ENCODE data around the gene IDUA.
"Not testable (repeated sequence)": the region's sequence is repeated elsewhere in the genome, so short reads cannot be mapped to it uniquely, and the experiment has no call there.

The IDUA gene

DNA sequence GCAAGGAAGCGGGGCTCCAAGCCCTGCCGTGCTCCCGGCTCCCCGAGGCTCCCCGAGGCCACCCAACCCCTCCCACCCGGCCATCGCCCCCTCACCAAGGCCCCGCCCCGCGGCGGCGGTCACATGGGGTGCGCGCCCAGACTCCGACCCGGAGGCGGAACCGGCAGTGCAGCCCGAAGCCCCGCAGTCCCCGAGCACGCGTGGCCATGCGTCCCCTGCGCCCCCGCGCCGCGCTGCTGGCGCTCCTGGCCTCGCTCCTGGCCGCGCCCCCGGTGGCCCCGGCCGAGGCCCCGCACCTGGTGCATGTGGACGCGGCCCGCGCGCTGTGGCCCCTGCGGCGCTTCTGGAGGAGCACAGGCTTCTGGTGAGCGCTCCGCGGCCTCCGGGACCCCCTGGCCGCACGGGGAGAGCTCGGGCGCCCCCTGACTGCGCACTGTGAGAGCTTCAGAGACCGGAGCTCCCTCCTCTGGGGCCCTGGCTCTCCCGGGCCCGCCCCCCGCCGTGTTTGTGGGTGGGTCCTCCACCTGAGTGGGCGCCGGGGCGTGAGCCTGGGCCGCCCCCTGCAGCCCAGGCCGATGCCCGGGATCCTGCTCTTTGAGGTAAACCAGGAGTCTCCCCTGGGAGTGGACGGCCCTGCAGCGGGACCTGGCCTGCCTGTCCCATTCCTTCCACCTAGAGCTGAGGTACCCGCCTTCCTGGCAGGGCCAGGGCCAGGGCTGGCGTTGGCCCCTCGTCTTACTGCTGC lies at the start of gene IDUA:
Gene IDUA, plus strand, starts transcription at position 166 of the 745 bp plus-strand sequence. Its CDS starts 41 bp downstream, at position 207.
- DNase-seq: no peak

DNA sequence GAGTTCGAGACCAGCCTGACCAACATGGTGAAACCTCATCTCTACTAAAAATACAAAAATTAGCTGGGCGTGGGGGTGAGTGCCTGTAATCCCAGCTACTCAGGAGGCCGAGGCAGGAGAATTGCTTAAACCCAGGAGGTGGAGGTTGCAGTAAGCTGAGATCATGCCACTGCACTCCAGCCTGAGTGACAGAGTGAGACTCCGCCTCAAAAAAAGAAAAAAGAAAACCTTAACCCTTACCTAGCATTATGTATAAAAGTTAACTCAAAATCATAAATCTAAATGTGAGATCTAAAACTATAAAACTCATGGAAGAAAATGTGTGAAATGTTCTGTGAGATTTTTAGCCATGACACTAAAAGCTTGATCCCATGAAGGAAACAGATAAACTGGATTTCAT lies 47.3 kb upstream of the IDUA start:
- DNase-seq: not testable (repeated sequence)

DNA sequence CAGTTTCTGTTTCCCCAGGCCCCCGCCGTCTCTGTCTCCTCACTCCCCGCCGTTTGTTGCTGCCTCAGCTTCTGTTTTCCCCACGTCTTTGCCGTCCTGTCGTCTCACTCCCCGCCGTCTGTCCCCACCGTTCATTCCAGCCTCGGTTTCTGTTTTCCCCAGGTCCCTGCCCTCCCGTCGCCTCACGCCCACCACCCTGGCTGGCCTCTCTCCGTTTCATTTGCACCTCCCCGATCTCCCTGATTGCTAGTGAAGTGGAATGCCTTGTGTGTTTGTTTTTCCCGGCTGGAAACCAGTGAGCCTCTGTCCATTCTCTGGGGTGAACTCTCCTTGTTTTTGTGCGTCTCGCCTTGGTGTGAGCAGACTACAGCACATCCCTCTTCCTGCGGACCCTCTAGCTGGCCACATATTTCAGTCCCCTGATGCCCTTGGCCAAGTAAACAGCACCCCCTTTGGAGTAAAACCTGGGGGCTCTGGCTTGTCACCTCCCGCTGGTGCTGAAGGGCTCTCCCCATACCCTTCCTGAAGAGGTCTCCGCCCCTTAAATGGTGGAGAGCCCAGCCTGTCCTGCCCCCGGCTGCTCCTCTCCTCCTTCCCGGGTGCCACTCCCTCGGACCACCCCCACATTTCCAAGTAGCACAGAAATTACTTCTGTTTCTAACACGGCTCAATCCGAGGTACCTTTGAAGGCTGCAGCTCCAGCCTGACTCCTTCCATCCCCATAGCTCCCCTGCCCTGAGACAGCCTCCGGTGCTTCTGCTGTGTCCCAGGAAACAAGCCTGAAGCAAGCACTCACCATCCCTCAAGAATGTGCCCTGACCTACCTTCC lies 41.4 kb upstream of the IDUA start:
- DNase-seq: no peak

DNA sequence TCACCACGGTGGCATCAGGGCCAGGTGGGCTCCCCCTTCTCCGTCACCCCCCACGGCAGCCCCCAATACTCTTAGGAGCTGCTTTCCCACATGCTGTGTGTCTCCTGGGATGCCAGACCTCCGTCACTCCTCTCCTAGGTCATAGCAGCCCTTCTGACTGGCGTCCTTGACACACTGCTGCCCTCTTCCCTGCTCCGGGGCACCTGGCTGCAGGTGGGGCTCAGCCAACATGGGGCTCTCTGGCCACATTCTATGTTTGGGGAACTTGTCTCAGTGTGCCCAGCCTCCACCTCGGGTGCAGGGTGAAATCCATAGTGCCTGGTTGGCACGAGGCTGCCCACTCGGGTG lies 40.8 kb upstream of the IDUA start:
- no peak for DNase-seq

DNA sequence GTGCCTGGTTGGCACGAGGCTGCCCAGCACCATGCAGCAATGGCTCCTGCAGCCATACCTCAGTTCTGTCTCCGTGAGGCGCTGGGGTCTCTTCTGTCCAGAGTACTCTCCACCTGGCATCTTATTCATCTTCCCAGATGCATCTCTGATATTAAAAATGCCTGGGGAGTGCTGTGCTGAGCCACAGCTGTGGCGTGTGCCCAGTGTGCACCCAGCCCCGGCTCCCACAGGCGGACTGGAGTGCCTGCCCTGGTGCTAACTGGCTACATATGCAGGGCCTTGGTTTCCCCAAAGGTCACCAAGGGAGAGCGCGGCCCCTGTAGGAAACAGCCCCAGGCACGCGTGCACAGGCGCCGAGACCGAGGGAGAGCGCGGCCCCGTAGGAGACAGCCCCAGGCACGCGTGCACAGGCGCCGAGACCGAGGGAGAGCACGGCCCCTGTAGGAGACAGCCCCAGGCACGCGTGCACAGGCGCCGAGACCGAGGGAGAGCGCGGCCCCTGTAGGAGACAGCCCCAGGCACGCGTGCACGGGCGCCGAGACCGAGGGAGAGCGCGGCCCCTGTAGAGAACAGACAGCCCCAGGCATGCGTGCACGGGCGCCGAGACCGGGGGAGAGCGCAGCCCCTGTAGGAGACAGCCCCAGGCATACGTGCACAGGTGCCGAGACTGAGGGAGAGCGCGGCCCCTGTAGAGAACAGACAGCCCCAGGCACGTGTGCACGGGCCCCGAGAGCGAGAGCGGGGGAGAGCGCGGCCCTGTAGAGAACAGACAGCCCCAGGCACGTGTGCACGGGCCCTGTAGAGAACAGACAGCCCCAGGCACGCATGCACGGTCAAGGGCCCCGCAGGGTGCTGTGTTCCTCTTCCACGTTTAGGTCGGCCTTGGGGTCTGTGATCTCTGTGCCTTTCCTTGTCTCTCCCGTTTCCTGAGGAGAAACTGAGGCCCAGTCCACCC lies 40.0 kb upstream of the IDUA start:
- no peak for DNase-seq

DNA sequence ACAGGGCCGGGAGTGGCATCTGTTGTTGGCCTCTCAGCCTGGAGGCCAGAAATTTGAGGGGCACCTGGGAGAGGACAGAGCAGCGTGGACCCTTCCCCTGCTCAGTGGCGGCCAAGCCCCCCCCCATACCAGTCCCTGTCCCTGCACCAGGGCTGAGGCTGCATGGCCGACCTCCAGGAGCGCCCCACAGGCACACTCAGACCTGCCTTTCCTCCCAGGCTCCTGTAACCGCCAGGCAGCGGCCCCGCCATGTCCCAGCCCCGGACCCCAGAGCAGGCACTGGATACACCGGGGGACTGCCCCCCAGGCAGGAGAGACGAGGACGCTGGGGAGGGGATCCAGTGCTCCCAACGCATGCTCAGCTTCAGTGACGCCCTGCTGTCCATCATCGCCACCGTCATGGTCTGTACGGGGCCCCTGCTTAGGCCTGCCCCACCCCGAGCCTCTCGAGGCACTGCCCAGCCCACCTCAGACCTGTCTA lies 39.3 kb upstream of the IDUA start:
- DNase-seq: no peak

DNA sequence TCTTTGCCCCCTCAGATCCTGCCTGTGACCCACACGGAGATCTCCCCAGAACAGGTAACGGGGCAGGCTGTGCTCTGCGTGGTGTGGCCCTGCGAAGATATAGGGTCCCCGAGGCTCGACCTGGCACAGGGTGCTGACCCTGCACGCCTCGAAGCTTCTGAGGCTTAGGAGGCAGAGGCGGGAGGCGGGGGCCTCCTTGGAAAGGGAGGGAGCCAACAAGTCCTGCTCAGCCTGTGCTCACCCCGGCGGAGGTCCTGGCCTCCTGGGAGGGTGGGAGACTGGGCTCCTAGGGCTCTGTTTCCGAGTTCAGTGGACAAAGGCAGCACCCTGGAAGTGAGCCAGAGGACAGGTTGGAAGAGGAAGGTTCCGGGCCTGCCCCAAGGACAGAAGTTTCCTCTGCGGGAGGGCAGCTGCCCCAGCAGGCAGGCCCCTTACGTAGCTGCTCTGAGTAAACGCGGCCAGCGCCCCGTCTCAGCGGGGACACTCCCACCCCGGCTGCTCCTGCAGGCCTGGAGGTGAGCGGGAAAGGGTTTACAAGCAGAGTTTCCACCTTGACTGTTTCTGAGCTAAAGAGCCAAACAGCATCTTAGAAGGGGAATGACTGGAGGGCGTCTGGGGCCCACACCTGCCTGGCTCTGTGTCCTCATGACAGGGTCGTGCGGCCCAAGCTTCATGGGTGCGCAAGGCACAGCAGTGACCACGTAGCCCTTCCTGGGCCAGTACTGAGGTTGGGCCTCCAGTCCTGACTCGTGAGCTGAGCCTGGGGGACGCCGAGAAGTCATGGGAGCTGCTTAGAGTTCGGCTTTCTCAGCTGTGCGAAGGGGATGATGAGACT lies 38.5 kb upstream of the IDUA start:
- DNase-seq: no peak

DNA sequence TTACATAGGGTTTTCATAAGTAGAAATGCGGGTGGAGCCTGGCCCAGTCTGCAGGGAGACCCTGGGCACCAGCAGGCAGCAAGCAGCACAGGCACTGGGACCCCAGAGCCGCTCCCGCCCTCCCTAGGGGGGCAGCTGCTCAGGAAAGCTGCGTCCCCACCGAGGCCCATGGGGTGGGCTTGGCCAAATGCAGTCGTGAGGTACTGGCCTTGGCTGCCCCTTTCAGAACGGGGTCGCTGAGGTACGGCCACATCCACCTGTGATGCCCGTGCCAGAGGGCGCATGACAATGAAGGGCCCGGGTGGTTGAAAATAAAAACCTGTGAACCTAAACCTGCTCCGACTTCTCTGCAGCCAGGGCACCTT lies 37.9 kb upstream of the IDUA start:
- DNase-seq: no peak

DNA sequence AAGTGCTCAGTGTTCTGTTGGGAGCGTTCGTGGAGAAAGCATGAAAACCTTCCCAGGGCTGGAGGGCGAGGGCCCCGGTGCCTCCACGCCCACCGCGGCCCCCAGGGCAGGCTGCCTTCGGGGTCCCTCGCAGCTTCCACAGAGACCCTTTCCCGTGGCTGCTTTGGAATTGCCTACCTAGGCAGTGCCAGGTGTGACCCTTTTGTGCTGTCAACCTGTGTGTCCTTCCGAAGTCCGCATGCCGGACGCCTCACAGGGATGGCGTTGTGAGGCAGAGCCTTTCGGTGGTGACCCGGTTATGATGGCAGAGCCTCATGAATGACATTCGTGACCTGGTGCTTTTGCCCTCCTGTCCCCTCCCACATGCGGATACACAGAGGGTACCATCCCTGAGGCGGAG lies 37.2 kb upstream of the IDUA start:
- no peak for DNase-seq

DNA sequence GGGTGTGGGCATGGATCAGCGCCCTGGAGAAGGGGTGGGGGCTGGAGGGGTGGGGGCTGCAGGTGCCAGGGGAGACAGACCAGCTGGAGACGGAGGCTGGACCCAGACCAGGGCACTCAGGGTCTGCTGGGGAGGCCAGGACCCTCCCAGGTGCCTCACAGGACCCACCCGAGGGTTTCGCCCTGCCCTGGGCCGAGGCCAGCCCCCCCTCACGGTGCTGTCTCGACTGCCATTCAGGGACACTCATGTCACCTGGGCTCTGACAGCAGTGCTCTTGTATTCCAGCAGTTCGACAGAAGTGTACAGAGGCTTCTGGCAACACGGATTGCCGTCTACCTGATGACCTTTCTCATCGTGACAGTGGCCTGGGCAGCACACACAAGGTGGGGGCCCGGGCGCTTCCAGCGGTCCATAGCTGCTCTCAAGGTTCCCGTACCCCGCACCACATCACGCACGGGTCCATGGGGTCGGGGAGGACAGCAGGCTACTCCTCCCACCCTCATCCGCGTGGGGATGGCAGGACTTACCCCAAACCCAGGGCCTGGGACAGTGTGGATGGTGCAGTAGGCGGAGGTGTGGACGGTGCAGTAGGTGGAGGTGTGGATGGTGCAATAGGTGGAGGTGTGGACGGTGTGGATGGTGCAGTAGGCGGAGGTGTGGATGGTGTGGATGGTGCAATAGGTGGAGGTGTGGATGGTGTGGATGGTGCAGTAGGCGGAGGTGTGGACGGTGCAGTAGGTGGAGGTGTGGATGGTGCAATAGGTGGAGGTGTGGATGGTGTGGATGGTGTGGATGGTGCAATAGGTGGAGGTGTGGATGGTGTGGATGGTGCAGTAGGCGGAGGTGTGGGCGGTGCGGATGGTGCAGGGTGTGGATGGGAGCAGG lies 36.5 kb upstream of the IDUA start:
- no peak for DNase-seq

DNA sequence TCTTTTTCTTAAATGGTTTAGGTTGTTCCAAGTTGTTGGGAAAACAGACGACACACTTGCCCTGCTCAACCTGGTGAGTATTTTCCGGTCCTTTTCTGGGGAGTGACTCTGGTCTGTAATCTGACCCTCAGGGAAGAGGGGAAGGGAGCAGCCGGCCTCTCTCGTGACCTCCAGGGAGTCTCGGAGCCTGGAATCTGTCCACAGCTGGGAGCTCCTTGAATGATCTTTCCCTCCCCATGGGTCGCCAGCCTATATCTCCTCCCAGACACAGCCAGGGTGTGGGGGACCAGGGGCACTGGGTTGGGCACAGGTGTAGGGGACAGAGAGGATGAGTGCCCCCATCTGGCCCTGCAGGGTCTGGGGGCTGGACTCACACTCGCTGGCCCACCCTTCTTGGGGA lies 35.7 kb upstream of the IDUA start:
- no peak for DNase-seq

DNA sequence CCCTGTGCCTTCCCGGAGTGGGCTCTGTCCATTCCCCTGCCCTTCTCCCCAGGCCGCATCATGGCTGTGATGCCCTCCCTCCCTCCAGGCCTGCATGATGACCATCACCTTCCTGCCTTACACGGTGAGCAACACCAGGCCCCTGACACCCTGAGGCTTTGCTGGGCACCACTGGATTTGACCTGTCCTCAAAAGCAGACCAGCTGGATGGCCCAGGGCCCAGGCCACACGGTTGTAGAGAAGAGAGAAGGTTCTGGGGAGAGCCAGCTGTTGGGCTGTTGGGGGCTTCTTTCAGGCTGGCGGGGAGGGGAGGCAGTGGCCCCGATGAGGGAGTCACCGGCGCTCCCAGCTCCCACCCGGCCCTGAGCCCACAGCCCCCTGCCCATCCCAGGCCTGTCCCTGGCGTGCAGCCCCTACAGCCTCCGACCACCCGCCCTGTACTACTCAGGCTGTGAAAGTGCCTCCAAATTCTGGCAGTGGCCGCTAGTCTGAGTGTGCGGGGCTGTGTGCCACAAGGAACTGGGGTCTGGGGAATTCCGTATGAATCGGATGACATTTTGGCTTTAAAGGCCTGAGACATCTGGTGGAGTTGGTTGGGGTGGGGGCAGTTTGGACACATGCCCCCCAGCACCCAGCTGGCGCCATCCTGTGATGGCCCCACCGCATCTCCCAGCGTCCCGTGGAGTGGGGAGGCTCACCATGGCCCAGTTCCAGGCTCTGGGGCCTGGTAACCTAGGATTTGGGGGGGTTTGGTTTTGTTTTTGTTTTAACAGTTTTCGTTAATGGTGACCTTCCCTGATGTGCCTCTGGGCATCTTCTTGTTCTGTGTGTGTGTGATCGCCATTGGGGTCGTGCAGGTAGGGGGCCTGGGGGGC lies 35.0 kb upstream of the IDUA start:
- no peak for DNase-seq

DNA sequence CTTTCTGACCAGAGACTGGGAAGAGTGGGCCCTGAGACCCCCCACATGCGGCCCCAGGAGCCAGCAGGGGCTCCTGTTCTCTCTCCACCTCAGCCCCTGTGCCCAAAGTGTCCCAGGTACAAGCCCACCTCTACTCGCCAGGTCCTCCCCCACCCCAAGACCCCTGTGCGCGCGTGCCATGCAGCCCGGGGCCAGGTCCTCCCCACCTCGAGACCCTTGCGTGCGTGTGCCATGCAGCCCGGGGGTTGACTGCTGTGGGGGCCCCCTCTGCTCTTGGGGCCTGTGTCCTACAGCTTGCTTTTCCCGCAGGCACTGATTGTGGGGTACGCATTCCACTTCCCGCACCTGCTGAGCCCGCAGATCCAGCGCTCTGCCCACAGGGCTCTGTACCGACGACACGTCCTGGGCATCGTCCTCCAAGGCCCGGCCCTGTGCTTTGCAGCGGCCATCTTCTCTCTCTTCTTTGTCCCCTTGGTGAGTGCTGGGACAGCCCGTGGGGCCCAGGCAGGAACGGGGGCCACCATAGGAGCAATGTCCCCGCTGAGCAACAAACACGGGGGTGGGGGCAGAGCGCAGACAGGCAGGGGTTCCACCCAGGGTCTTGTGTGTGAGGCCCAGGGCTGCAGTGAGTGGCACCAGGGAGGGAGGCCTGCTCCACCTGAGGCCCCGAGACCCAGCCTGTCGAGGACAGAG lies 33.8 kb upstream of the IDUA start:
- DNase-seq: no peak

DNA sequence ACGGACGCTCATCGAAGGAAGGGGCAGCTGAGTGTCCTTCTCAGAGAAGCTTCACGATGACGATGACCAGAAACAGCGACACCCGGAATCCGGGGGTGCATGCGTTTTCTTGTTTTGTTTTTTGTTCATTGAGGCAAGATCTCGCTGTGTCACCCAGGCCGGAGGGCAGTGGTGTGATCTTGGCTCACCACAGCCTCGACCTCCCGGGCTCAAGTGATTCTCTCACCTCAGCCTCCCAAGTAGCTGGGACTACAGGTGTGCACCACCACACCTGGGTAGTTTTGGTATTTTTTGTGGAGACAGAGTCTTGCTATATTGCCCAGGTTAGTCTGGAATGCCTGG lies 33.3 kb upstream of the IDUA start:
- DNase-seq: no peak

DNA sequence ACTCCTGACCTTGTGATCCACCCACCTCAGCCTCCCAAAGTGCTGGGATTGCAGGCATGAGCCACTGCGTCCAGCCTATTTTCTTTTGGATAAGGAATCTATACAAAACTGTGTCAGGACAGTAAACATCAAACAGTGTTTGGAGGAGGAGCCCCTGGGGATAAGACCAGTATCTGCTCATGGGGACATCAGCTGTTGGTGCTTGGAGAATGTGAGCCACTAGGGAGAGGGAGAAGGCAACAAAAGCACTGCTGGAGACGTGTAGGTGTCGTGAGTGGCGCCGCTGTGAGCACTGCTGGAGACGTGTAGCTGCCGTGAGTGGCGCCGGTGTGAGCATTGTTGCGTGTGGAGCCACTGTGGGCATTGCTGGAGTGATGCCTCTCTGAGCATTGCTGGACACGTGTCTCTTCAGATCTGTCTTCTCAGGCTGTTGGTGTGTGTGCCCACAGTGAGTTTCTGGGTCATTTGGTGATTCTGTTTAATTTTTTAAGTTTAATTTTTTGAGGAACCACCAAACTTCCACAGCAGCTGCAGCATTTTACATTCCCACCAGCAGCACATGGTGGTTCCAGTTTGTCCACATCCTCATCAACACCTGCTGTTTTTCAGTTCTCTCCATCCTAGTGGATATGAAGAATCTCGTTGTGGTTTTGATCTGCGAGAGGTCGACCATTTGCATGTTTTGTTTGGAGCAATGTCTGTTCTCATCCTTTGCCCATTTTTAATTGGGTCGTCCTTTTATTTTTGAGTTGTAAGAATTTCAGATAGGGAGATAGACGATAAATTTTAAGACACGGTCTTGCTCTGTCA lies 32.4 kb upstream of the IDUA start:
- DNase-seq: no peak

DNA sequence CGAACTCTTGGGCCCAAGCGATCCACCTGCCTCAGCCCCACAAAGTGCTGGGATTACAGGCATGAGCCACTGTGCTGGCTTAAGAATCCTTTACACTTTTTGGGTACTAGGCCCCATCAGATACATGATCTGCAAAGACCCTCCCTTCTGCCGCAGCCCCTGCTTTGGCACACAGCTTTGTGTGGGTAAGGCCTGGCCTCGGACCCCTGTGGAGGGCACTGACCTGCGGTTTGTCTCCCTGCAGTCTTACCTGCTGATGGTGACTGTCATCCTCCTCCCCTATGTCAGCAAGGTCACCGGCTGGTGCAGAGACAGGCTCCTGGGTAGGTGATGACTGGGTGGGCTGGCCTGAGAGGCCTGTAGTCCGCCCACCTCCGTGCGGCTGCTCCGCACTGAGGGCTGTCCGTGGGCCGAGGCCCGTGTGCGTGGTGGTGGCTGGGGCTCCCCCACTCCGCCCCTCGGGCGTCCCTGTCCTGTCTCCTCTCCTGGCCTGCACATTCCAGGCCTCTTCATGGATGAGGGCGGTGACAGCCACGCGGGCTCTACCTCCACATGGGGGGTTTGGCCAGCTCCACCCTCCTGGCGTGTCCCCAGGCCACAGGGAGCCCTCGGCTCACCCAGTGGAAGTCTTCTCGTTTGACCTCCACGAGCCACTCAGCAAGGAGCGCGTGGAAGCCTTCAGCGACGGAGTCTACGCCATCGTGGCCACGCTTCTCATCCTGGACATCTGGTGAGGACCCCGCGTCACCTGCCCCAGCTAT lies 31.5 kb upstream of the IDUA start:
- DNase-seq: no peak

DNA sequence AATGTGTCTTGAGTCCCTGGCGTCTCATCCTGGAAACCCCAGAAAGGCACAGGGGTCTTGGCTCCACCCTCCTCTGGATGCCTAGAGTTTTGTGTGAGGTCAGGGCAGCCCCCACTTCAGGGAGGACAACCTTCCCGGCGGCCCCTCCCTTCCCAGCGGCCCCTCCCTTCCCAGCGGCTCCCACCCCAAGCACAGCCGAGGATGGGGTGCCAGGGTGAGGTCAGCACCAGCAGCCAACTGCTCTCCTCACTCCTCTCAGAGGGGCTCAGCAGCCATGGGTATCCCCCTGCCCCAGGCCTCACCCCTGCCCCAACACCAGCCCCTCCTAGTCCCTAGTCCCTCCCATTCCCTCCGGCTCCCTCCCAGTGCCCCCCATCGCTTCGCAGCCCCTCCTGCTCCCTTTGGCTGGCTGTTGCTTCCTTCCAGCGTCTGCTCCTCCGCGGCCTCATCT lies 30.9 kb upstream of the IDUA start:
- no peak for DNase-seq
